H7 (cell line): ENCODE results near the gene FBRSL1. TPM values are rescaled to one million over a fixed set of nuclear protein-coding genes. Genes with fewer than 3 reads are reported as not detected.
"Not testable (repeated sequence)": the region's sequence is repeated elsewhere in the genome, so short reads cannot be mapped to it uniquely, and the experiment has no call there.

ENCODE experiments used
- DNase-seq: peaks from one replicate; pipeline ENCODE4 v3.0.0; 2012
- H3K27me3 ChIP-seq: 2 replicates; pipeline ENCODE4 v1.6.0; 2011; ENCODE audit warnings: mild to moderate bottlenecking, low read length; ENCODE audit not compliant: control insufficient read depth, insufficient read depth
- H3K36me3 ChIP-seq: replicated peaks from 2 replicates; pipeline ENCODE4 v1.5.1; 2011; ENCODE audit warnings: low read length; ENCODE audit not compliant: control insufficient read depth, insufficient read depth
- H3K4me3 ChIP-seq: 2 replicates; pipeline ENCODE4 v1.5.1; 2011; ENCODE audit warnings: low read depth, mild to moderate bottlenecking, control low read depth, low read length, moderate library complexity; ENCODE audit not compliant: insufficient read depth
- total RNA-seq: library from RNA; depleted of rRNA; stranded (reverse); fragments of >200 nt; shearing (Covaris generic); gene quantifications from 2 replicates; pipeline ENCODE4 v1.2.3, GENCODE V29; 2014; rRNA removed

FBRSL1 gene
- 17.5 and 26.6 TPM in 2 replicates for total RNA-seq

- peak; percentile 100 for DNase-seq
- Histone ChIP-seq H3K36me3 (no peaks in the 10 kb centered on the region), H3K4me3 (peak within 1 kb of the TSS; percentile 52), H3K27me3 (peaks cover 47% of the 10 kb centered on the region)
These were observed at the start of gene FBRSL1 for GRCh38 chr12:132489602-132490266. Gene FBRSL1, plus strand, starts transcription at chr12:132490151.

- DNase-seq, H3K4me3 ChIP-seq: not testable (repeated sequence)
These were observed 49.5 kb upstream of the FBRSL1 start for GRCh38 chr12:132440420-132440819.

GRCh38 chr12:132441871-132442863 lies 47.8 kb upstream of the FBRSL1 start:
- H3K27me3 ChIP-seq, result peaks cover 5% of the 10 kb centered on the region
- no peak overlapping the region for H3K4me3 ChIP-seq
- H3K36me3 ChIP-seq, result no peaks in the 10 kb centered on the region
- DNase-seq, result no peak

More at GRCh38 chr12:132440420-132440819, 49.5 kb upstream of the FBRSL1 start:
- peaks cover 20% of the 10 kb centered on the region for H3K27me3 ChIP-seq
- not testable (repeated sequence) for H3K36me3 ChIP-seq

GRCh38 chr12:132443091-132443490 lies 46.9 kb upstream of the FBRSL1 start:
- Histone ChIP-seq H3K36me3 (no peaks in the 10 kb centered on the region), H3K4me3 (no peak overlapping the region), H3K27me3 (peaks cover 6% of the 10 kb centered on the region)
- no peak for DNase-seq

GRCh38 chr12:132444283-132444682 lies 45.7 kb upstream of the FBRSL1 start:
- peaks cover 8% of the 10 kb centered on the region for H3K27me3 ChIP-seq
- H3K4me3 ChIP-seq, result no peak overlapping the region
- H3K36me3 ChIP-seq, result no peaks in the 10 kb centered on the region
- no peak for DNase-seq

GRCh38 chr12:132444957-132445883 lies 44.7 kb upstream of the FBRSL1 start:
- Histone ChIP-seq H3K36me3 (no peaks in the 10 kb centered on the region), H3K27me3 (peaks cover 6% of the 10 kb centered on the region), H3K4me3 (peak overlapping the region; percentile 27)
- DNase-seq, result peak; percentile 86

- peak; percentile 88 for DNase-seq
- H3K36me3 ChIP-seq, result no peaks in the 10 kb centered on the region
- H3K27me3 ChIP-seq, result peaks cover 7% of the 10 kb centered on the region
- H3K4me3 ChIP-seq, result peak overlapping the region; percentile 27
These were observed 43.9 kb upstream of the FBRSL1 start for GRCh38 chr12:132445884-132446632.

- no peak for DNase-seq
- Histone ChIP-seq H3K27me3 (peaks cover 6% of the 10 kb centered on the region), H3K4me3 (no peak overlapping the region), H3K36me3 (no peaks in the 10 kb centered on the region)
These were observed 43.2 kb upstream of the FBRSL1 start for GRCh38 chr12:132446633-132447326.

- H3K4me3 ChIP-seq, result no peak overlapping the region
- peaks cover 6% of the 10 kb centered on the region for H3K27me3 ChIP-seq
- no peaks in the 10 kb centered on the region for H3K36me3 ChIP-seq
- no peak for DNase-seq
These were observed 42.6 kb upstream of the FBRSL1 start for GRCh38 chr12:132447327-132447720.

- Histone ChIP-seq H3K4me3 (no peak overlapping the region), H3K36me3 (no peaks in the 10 kb centered on the region), H3K27me3 (peaks cover 7% of the 10 kb centered on the region)
- DNase-seq, result no peak
These were observed 42.1 kb upstream of the FBRSL1 start for GRCh38 chr12:132447731-132448462.

- Histone ChIP-seq H3K36me3 (no peaks in the 10 kb centered on the region), H3K27me3 (peaks cover 7% of the 10 kb centered on the region), H3K4me3 (no peak overlapping the region)
- no peak for DNase-seq
These were observed 41.5 kb upstream of the FBRSL1 start for GRCh38 chr12:132448463-132448820.

GRCh38 chr12:132449565-132450417 lies 40.2 kb upstream of the FBRSL1 start:
- Histone ChIP-seq H3K36me3 (no peaks in the 10 kb centered on the region), H3K4me3 (no peak overlapping the region), H3K27me3 (peaks cover 7% of the 10 kb centered on the region; the same call in 1 of the 2 replicates)
- DNase-seq, result no peak
